Measurements from ENCODE around the gene B4GALT2. TPM values are rescaled to one million over a fixed set of nuclear protein-coding genes. Genes with fewer than 3 reads are reported as not detected.

B4GALT2 gene
- total and polyA plus RNA-seq, 2 donors (not counting 1 experiment from before 2014, with no cell fraction given): 4.6 to 6.5 TPM

DNA sequence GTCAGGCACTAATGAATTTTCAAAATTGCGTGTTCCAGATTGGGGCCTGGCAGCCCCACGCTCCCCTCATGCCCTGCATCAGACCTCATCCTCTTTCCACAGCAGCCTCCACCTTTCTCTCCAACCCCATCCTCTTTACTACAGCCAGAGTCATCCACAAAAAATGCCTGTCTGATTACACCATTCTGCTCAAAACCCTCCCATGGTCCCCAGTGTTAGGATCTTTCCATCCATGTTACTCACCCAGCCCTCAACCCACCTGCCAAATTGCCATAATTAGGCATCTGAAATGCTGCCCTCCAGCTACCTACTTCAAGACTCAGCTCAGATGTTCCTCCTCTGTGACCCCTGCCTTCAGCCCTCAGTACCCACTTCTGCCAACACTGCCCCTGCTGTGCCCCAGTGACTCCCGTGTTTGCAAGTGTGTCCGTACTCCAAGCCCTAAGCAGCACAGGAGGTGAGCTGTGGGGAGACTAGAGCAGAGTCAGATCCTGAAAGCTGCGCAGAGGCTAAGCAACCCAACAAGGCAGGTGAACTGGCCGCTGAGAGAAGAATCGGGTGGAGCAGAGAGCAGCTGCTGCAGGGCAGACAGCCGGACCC, 46.1 kb upstream of the B4GALT2 start:
- H3K36me3 ChIP-seq (replicated peaks in 1 of 2; ENCODE audit: control extremely low read depth in 1 of 2, control insufficient read depth in 1 of 2, extremely low read depth in 1 of 2, insufficient read depth in 2 of 2, low read length in 1 of 2): no peaks in the 10 kb centered on the region
- Mint-ChIP-seq H3K9me3 (ENCODE audit: insufficient read depth) (no peaks in the 10 kb centered on the region), H3K4me3 (peak overlapping the region; percentile 54), H3K27ac (no peak overlapping the region), H3K27me3 (peaks cover 26% of the 10 kb centered on the region), H3K4me1 (peaks cover 21% of the 10 kb centered on the region)
- H3K27me3 ChIP-seq (replicated peaks in 1 of 4; ENCODE audit: control extremely low read depth in 1 of 4, control insufficient read depth in 3 of 4, insufficient read depth in 4 of 4, low read length in 3 of 4): peaks cover 0 to 44% (median 26%) of the 10 kb centered on the region in 4 experiments
- peak overlapping the region; percentile 55 for H2AFZ ChIP-seq (ENCODE audit: insufficient read depth, low read depth, low read length, poor library complexity, severe bottlenecking)
- H3K9ac ChIP-seq (ENCODE audit: low read length): peak overlapping the region; percentile 44
- peaks cover 29 to 30% of the 10 kb centered on the region in 2 donors for H3K4me1 ChIP-seq (ENCODE audit: control insufficient read depth in 2 of 2, insufficient read depth in 2 of 2, low read length in 2 of 2)
- CTCF ChIA-PET: interaction anchor here (0.9 to 10.3 kb wide), 5 partner anchors 16 to 400 kb away, joined by 3 to 118 read pairs (median 11); no protein-coding TSS in a partner anchor
- peaks cover 0 to 14% (median 0%) of the 10 kb centered on the region in 3 donors for H3K9me3 ChIP-seq (ENCODE audit: control extremely low read depth in 1 of 3, control insufficient read depth in 2 of 3, insufficient read depth in 1 of 3, low read length in 2 of 3)
- 41% methylated on average over 8 of the region's 8 CpGs for WGBS (ENCODE audit: insufficient coverage)
- H4K20me1 ChIP-seq (ENCODE audit: control insufficient read depth, insufficient read depth, low read length, poor library complexity, severe bottlenecking): no peaks in the 10 kb centered on the region
- intact Hi-C loops (cut with micrococcal nuclease): loop anchor here (5.0 kb wide), 1 partner anchor 114 kb away; no protein-coding TSS in a partner anchor
- POLR2A ChIA-PET: no interaction called here
- H3K79me2 ChIP-seq (ENCODE audit: control insufficient read depth, insufficient read depth, low read length): no peaks in the 10 kb centered on the region
- no peak for ATAC-seq (ENCODE audit: low read depth)
- H3K4me2 ChIP-seq (replicated peaks; ENCODE audit: low read depth, low read length, poor library complexity, severe bottlenecking): peak overlapping the region; percentile 70
- no peak overlapping the region for H3K27ac ChIP-seq (ENCODE audit: low read length in 2 of 2)
- H3K4me3 ChIP-seq (ENCODE audit: control extremely low read depth in 1 of 5, extremely low read depth in 1 of 5, insufficient read depth in 1 of 5, low read depth in 2 of 5, low read length in 4 of 5): peak overlapping the region in 2 of 5 experiments; percentile 18 to 27
- DNase-seq: no peak
- TF ChIP-seq EZH2 (IDR thresholded peaks at IDR 0.05; ENCODE audit: borderline replicate concordance, insufficient read depth, low read depth, low read length, poor library complexity, severe bottlenecking): no peak
- TF ChIP-seq, protein P1, sequence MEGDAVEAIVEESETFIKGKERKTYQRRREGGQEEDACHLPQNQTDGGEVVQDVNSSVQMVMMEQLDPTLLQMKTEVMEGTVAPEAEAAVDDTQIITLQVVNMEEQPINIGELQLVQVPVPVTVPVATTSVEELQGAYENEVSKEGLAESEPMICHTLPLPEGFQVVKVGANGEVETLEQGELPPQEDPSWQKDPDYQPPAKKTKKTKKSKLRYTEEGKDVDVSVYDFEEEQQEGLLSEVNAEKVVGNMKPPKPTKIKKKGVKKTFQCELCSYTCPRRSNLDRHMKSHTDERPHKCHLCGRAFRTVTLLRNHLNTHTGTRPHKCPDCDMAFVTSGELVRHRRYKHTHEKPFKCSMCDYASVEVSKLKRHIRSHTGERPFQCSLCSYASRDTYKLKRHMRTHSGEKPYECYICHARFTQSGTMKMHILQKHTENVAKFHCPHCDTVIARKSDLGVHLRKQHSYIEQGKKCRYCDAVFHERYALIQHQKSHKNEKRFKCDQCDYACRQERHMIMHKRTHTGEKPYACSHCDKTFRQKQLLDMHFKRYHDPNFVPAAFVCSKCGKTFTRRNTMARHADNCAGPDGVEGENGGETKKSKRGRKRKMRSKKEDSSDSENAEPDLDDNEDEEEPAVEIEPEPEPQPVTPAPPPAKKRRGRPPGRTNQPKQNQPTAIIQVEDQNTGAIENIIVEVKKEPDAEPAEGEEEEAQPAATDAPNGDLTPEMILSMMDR (IDR thresholded peaks at IDR 0.05): no peak
